Neural cell (in vitro differentiated cells): Measurements from ENCODE around the gene EREG. TPM values are rescaled to one million over a fixed set of nuclear protein-coding genes. Genes with fewer than 3 reads are reported as not detected.

Experiments
- H2AFZ ChIP-seq: fragments of 200-600, 300-800 bp; sonication (generic), shearing (Covaris generic); 2 replicates; pipeline ENCODE4 v1.6.0; 2014; ENCODE audit warnings: low read depth, mild to moderate bottlenecking, antibody characterized with exemption, low read length, moderate library complexity
- H3F3A ChIP-seq: fragments of 200-600 bp; shearing (Covaris generic); 2 replicates; pipeline ENCODE4 v1.6.1; 2016; ENCODE audit warnings: mild to moderate bottlenecking, moderate library complexity, mixed read lengths, antibody characterized with exemption, low read length; ENCODE audit not compliant: insufficient read depth, poor library complexity, severe bottlenecking
- H3K27ac ChIP-seq: fragments of 200-600, 300-800 bp; sonication (generic), shearing (Covaris generic); 2 replicates; pipeline ENCODE4 v1.5.1; 2014; ENCODE audit warnings: mild to moderate bottlenecking, low read length, moderate library complexity
- H3K27me3 ChIP-seq: fragments of 300-800, 200-600 bp; sonication (generic), shearing (Covaris generic); 2 replicates; pipeline ENCODE4 v1.6.0; 2014; ENCODE audit warnings: mild to moderate bottlenecking, low read depth, low read length, moderate library complexity; ENCODE audit not compliant: insufficient read depth
- H3K36me3 ChIP-seq: fragments of 300-800, 200-600 bp; sonication (generic), shearing (Covaris generic); 2 replicates; pipeline ENCODE4 v1.5.1; 2014; ENCODE audit warnings: mild to moderate bottlenecking, antibody characterized with exemption, low read length, moderate library complexity; ENCODE audit not compliant: insufficient read depth
- H3K4me2 ChIP-seq: fragments of 300-800, 200-600 bp; sonication (generic), shearing (Covaris generic); 2 replicates; pipeline ENCODE4 v1.6.0; 2014; ENCODE audit warnings: mild to moderate bottlenecking, low read length
- H3K4me3 ChIP-seq: fragments of 300-800, 200-600 bp; sonication (generic), shearing (Covaris generic); 2 replicates; pipeline ENCODE4 v1.5.1; 2014; ENCODE audit warnings: mild to moderate bottlenecking, low read length, moderate library complexity
- H3K79me2 ChIP-seq: fragments of 200-600 bp; shearing (Covaris generic); replicated peaks from 2 replicates; pipeline ENCODE4 v1.6.0; 2014; ENCODE audit warnings: mild to moderate bottlenecking, low read length, moderate library complexity; ENCODE audit not compliant: insufficient read depth
- H3K9ac ChIP-seq: fragments of 300-800, 200-600 bp; sonication (generic), shearing (Covaris generic); 2 replicates; pipeline ENCODE4 v1.6.1; 2016; ENCODE audit warnings: mild to moderate bottlenecking, low read length, mixed read lengths
- H3K9me2 ChIP-seq: fragments of 200-600 bp; shearing (Covaris generic); 2 replicates; pipeline ENCODE4 v1.6.1; 2016; ENCODE audit warnings: mild to moderate bottlenecking, low read length, mixed read lengths; ENCODE audit not compliant: insufficient read depth
- H3K9me3 ChIP-seq: fragments of 200-600, 300-800 bp; sonication (generic), shearing (Covaris generic); 2 replicates; pipeline ENCODE4 v1.6.1; 2016; ENCODE audit warnings: mild to moderate bottlenecking, mixed run types, low read length, moderate library complexity, mixed read lengths
- H4K20me1 ChIP-seq: fragments of 200-600 bp; shearing (Covaris generic); 2 replicates; pipeline ENCODE4 v1.6.1; 2016; ENCODE audit warnings: mild to moderate bottlenecking, mixed run types; ENCODE audit not compliant: insufficient read depth
- EP300 ChIP-seq: fragments of 450-650 bp; conservative IDR thresholded peaks from 2 replicates; pipeline ENCODE4 v1.6.1; 2014; ENCODE audit warnings: antibody characterized with exemption, mild to moderate bottlenecking, moderate library complexity; ENCODE audit not compliant: poor library complexity, severe bottlenecking
- EZH2 ChIP-seq: fragments of 200-600, 300-800 bp; shearing (Covaris generic), sonication (generic); IDR thresholded peaks from 2 replicates; pipeline ENCODE4 v1.6.1; 2014; ENCODE audit warnings: antibody characterized with exemption, low read length, borderline replicate concordance, mild to moderate bottlenecking; ENCODE audit not compliant: insufficient read depth, poor library complexity, severe bottlenecking
- MXI1 ChIP-seq: fragments of 450-650 bp; conservative IDR thresholded peaks from 2 replicates; pipeline ENCODE4 v1.6.1; 2014; ENCODE audit warnings: antibody characterized with exemption, mild to moderate bottlenecking; ENCODE audit not compliant: poor library complexity, severe bottlenecking
- POLR2AphosphoS5 ChIP-seq: IDR thresholded peaks from 2 replicates; pipeline ENCODE4 v1.6.1; 2012
- RAD21 ChIP-seq: fragments of 450-650 bp; conservative IDR thresholded peaks from 2 replicates; pipeline ENCODE4 v1.6.1; 2014; ENCODE audit warnings: antibody characterized with exemption, mild to moderate bottlenecking, moderate library complexity
- REST ChIP-seq: IDR thresholded peaks from 2 replicates; pipeline ENCODE4 v1.6.1; 2012; ENCODE audit warnings: borderline replicate concordance
- SMC3 ChIP-seq: fragments of 450-650 bp; conservative IDR thresholded peaks from 2 replicates; pipeline ENCODE4 v1.6.1; 2014; ENCODE audit warnings: antibody characterized with exemption, mild to moderate bottlenecking, moderate library complexity; ENCODE audit not compliant: poor library complexity
- TAF1 ChIP-seq: IDR thresholded peaks from 2 replicates; pipeline ENCODE4 v1.6.1; 2012; ENCODE audit warnings: low read depth
- polyA plus RNA-seq: library from polyadenylated mRNA; depleted of rRNA; stranded (reverse); fragments of >200 nt; gene quantifications from 2 replicates; pipeline ENCODE4 v1.2.3, GENCODE V29; 2014
- TF ChIP-seq, protein P1 (sequence below): fragments of 450-650 bp; IDR thresholded peaks from 2 replicates; pipeline ENCODE4 v1.5.1; 2014; ENCODE audit warnings: antibody characterized with exemption, mild to moderate bottlenecking, moderate library complexity; ENCODE audit not compliant: poor library complexity, severe bottlenecking

The EREG gene
- polyA plus RNA-seq, 1 donor from 2014 or later, result not detected

- Histone ChIP-seq H3K9ac (no peak overlapping the region), H2AFZ (no peak overlapping the region), H3K4me2 (no peak overlapping the region), H3K79me2 (no peaks in the 10 kb centered on the region), H3K9me2 (no peaks in the 10 kb centered on the region), H3K27ac (no peak overlapping the region), H3K36me3 (no peaks in the 10 kb centered on the region), H3K4me3 (no peak overlapping the region), H3K9me3 (no peaks in the 10 kb centered on the region), H3F3A (no peaks in the 10 kb centered on the region), H3K27me3 (no peaks in the 10 kb centered on the region), H4K20me1 (no peaks in the 10 kb centered on the region)
- TF ChIP-seq REST, result no peak
- no peak for TF ChIP-seq POLR2AphosphoS5
- no peak for TF ChIP-seq EZH2
- no peak for TF ChIP-seq EP300
- TF ChIP-seq SMC3, result no peak
- TF ChIP-seq TAF1, result no peak
- no peak for TF ChIP-seq MXI1
- TF ChIP-seq, protein P1, sequence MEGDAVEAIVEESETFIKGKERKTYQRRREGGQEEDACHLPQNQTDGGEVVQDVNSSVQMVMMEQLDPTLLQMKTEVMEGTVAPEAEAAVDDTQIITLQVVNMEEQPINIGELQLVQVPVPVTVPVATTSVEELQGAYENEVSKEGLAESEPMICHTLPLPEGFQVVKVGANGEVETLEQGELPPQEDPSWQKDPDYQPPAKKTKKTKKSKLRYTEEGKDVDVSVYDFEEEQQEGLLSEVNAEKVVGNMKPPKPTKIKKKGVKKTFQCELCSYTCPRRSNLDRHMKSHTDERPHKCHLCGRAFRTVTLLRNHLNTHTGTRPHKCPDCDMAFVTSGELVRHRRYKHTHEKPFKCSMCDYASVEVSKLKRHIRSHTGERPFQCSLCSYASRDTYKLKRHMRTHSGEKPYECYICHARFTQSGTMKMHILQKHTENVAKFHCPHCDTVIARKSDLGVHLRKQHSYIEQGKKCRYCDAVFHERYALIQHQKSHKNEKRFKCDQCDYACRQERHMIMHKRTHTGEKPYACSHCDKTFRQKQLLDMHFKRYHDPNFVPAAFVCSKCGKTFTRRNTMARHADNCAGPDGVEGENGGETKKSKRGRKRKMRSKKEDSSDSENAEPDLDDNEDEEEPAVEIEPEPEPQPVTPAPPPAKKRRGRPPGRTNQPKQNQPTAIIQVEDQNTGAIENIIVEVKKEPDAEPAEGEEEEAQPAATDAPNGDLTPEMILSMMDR, result no peak
- no peak for TF ChIP-seq RAD21
Measured at GRCh38 chr4:74378573-74378972, 13.6 kb downstream of the EREG start.

GRCh38 chr4:74379912-74380311 is 15.0 kb downstream of the EREG start:
- Histone ChIP-seq H3F3A (no peaks in the 10 kb centered on the region), H3K27me3 (no peaks in the 10 kb centered on the region), H4K20me1 (no peaks in the 10 kb centered on the region), H3K4me2 (no peak overlapping the region), H3K27ac (no peak overlapping the region), H2AFZ (no peak overlapping the region), H3K9ac (no peak overlapping the region), H3K9me2 (no peaks in the 10 kb centered on the region), H3K4me3 (no peak overlapping the region), H3K36me3 (no peaks in the 10 kb centered on the region), H3K9me3 (no peaks in the 10 kb centered on the region), H3K79me2 (no peaks in the 10 kb centered on the region)
- no peak for TF ChIP-seq SMC3
- TF ChIP-seq, protein P1, result no peak
- TF ChIP-seq RAD21, result no peak
- no peak for TF ChIP-seq EZH2
- TF ChIP-seq EP300, result no peak
- no peak for TF ChIP-seq TAF1
- TF ChIP-seq MXI1, result no peak
- TF ChIP-seq POLR2AphosphoS5, result no peak
